ENCODE measurements around the gene RNF39. TPM values are rescaled to one million over a fixed set of nuclear protein-coding genes. Genes with fewer than 3 reads are reported as not detected.

RNF39 gene
- polyA plus RNA-seq, 3 donors = 0.12 to 1.0 TPM; not detected in 1

DNA sequence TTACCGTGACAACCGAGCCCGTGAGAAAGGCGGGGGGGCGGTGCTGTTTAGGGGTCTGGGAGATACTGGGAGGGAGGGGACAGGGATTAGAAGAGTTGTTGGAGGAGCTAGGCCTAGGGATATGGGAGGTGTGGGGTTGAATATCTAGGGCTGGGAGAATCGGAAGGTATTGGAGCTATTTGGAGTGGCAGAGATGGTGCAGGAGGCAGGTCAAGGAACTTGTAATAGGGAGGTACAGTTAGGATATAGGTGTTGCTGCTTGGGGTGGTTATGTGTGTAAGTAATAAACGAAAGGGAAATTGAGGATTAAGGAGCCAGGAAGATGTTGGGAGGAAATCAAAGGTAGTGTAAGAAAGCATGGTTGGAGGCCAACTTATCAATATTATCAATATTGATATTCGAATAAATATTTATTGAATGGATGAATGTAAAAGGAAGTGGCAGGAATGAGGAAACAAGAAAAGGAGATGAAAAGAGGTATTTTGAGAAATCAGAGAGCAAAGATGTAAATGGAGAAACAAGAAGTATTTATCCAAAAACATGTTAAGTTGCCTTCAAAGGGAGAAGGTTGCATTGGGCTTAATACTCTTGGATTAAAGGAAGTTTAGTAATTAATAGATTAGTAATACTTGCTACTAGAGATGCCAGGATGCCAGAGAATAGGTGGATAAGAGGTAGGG, 8.0 kb downstream of the RNF39 start:
- peak overlapping the region; percentile 38 for H3K27ac ChIP-seq (ENCODE audit: low read depth, low read length)
- 10 to 14% (median 10%) methylated on average over 8 of the region's 8 CpGs for WGBS, 3 donors

DNA sequence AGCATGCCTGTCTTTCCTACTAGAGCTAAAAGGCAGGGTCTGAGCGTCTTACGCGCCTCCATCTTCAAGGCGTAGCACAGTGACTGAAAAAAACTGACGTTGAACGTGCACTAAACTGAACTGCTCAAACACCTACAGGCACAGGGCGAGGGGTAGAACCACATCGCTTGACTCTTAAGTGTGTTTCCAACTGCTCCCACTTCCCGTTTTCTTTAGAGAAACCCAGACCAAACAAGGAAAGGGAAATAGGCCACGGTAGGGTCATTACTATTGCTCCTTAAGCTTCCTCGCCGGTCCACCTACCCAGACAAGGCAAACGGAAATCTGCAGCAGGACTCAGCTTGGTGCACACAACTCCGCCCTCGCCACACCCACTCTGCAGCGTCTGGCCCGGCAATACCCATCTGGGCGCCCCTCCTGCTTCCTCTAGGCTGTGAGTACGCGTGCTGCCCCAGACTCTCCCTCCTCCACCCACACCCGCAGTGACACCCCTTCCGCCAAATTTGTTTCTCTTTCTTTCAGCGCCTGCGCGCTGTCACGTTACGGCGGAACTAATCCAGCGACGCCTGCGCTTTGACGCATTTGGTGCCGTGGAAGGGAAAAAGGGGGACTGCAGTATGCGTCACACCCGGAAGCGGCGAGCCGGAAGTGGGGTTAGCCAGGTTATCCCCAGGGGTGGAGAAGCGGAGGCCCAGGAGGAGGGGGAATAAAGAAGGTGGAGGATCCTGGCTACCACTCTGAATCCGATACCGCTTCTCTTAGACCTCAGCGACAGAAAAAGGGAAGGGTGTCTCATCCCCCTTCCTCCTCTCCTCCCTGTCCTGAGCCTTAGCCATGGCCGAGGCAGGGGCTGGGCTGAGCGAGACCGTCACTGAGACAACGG, 8.8 kb downstream of the RNF39 start, which contains the start of gene PPP1R11:
PPP1R11 (plus strand) TSS at position 622 of the 883 bp plus-strand sequence; CDS start at position 835, 213 bp downstream.
- 0% methylated on average over 43 to 46 of the region's 46 CpGs for WGBS, 3 donors
- peak within 1 kb of the TSS; percentile 38 for H3K27ac ChIP-seq (ENCODE audit: low read depth, low read length)

DNA sequence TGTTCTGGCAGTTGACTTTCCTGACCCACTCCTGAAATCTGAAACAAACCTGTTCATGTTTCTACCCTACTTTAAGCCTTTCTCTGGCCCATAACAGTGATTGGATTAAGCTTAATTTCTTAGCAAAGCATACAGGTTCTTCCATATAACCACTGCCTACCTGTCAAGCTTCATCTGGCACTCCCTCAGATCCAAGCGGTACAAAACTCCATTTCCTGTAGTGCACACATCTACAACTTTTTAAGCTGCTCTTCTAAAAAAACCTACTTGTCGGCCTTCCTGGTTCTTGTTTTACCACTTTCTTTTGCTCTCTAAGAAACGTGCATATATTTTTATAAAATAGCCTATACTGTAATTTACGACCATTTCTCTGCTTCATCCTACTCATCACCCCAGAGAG, 9.5 kb downstream of the RNF39 start:
- no peak overlapping the region for H3K27ac ChIP-seq (ENCODE audit: low read depth, low read length)
- 8 to 12% (median 10%) methylated on average over 4 of the region's 4 CpGs for WGBS, 3 donors

DNA sequence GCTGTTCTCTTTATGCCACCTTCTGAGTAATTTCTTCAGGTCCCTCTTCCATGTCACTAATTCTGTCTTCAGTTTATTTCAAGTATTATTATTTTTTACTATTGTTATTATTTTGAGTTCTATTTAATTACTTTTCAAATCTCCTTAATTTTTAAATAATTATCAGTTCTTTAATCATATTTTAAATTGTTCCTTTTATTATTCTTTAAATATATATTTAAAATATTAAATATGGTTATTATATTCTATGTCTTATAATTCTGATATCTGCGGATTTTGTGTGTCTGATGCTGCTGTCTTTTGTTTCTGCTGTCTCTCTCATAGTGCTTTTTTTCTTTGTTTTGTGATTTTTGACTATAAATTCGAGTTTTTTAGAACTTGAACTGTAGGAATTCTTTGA, 12.3 kb downstream of the RNF39 start:
- no peak overlapping the region for H3K27ac ChIP-seq (ENCODE audit: low read depth, low read length)
- 63 to 97% (median 74%) methylated on average over 2 of the region's 2 CpGs for WGBS, 3 donors

DNA sequence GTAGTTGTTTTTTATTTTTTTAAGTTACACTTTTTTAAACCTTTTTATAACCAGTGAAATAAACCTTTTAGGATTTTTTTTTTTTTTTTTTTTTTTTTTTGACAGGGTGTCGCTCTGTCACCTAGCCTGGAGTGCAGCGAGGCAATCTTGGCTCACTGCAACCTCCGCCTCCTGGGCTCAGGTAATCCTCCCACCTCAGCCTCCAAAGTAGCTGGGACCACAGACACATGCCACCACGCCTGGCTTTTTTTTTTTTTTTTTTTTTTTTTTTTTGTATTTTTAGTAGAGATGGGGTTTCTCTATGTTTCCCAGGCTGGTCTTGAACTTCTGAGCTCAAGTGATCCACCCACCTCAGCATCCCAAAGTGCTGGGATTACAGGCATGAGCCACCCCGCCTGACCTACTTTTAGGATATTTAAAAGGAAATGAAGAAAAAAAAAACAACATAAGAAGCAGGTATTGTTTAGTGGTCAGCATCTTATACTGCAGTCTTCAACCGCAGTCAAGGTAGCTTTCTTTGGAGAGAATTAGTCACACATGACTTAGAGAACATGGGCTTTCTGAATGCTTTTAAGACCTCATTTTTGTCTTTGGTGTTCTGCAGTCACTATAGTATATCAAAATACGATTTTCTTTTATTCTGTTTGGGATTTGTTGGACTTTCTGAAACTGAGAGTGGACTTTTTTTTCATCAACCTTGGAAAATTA, 12.9 kb downstream of the RNF39 start:
- WGBS, 3 donors = 88 to 98% (median 88%) methylated on average over 7 of the region's 7 CpGs
- no peak overlapping the region for H3K27ac ChIP-seq (ENCODE audit: low read depth, low read length)

DNA sequence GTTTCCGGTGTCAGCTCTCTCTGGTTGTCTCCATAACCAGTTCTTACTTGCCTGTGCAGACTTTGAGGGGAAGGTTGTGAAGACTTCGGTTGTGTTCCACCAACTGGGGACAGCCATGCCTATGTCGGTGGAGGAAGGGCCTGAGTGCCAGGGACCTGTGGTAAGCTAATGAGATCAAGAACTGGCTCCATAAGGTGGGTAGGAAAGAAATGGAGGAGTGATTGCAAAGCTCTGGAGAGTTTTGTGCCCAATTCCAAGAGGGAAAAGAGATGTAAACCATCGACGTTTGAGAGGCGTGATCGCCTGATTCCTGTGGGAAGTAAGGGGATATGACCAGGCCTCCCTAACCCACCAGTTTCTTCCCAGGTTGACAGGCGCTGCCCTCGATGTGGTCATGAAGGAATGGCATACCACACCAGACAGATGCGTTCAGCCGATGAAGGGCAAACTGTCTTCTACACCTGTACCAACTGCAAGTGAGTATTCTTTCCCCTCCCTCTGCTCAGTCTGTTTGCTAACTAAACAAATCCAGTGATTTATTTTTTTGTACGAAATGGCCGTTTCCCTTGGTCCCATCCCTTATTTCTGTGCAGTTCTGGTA, 13.6 kb downstream of the RNF39 start:
- peak overlapping the region; percentile 77 for H3K27ac ChIP-seq (ENCODE audit: low read depth, low read length)
- 24 to 60% (median 50%) methylated on average over 13 of the region's 13 CpGs for WGBS, 3 donors

DNA sequence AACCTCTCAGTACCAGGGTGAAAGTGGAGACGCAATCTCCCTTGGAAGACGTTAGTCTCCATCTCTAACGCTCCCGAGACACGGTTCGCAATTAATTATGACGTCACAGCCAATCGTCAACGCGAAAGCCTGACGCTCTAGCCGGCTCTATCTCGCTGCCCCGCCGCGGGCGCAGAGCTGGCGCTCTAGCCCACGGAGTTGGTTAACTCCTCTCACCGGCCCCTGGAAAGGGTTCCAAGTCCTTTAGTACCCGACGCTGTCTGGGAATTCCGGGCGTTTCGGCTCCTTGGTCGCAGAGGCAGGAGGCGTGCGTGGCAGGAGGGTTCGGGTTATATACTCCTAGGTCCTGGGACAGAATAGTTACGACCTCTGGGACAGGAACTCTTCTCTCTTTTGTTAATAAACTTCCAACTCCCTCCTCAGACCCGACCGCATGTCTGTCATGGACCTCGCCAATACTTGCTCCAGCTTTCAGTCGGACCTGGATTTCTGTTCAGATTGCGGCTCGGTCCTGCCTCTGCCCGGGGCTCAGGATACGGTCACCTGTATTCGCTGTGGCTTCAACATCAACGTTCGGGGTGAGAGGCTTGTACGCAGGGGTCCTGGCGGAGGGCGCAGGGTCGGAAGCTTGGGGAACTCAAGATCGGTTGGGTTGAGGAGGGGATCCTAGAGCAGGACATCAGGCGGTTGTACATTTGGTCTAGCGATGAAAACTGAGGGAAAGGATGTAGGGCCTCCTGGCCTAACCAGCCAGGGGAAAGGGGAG, 14.3 kb downstream of the RNF39 start, which contains the start of gene POLR1H:
POLR1H (plus strand) TSS at position 174 of the 766 bp plus-strand sequence; CDS start at position 434, 260 bp downstream.
- H3K27ac ChIP-seq (ENCODE audit: low read depth, low read length) = peak within 1 kb of the TSS; percentile 77
- WGBS, 3 donors = 0 to 1% (median 0%) methylated on average over 48 of the region's 48 CpGs

DNA sequence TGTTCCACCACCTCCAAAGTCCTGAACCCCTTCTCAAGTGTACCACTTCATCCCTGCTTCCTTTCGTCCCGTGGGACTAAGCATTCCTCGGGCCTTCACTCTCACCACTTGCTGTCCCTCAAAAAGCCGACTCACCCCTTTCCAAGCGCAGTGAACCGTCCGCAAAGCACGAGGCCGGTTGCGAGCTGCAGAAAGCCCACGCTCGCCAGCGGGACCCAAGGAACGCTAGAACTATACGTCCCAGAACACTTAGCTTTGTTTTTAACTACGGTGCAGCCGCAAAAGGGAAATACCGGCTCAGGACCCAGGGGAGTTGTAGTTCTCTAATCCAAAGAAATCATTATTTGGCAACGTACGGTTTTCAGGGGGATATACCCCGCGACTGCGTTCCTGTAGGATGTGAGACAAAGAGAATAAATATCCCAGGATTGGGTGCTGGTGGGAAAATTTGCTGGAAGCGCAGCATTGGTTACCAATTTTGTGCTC, 14.9 kb downstream of the RNF39 start:
- 0 to 1% (median 0%) methylated on average over 24 of the region's 24 CpGs for WGBS, 3 donors
- no peak overlapping the region for H3K27ac ChIP-seq (ENCODE audit: low read depth, low read length)

DNA sequence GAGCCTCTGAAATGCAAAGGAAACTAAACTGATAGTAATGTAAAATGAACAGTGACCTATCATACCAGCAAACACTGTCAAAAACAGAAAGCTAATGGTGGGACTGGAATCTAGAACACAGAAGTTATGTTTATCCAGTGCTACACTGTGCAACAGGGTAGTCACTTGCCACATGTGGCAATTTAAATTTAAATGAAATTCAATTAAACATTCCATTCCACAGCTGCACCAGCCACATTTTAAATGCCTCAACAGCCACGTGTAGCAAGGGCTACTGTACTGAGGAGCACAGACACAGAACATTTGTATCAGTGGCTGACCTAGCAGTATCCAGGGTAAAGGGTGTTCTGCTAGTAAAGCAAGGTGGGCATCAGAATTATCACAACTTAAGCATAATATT, 20.1 kb downstream of the RNF39 start:
- no peak overlapping the region for H3K27ac ChIP-seq (ENCODE audit: low read depth, low read length)
- WGBS, 3 donors = 67 to 69% (median 68%) methylated on average over 1 of the region's 1 CpG

DNA sequence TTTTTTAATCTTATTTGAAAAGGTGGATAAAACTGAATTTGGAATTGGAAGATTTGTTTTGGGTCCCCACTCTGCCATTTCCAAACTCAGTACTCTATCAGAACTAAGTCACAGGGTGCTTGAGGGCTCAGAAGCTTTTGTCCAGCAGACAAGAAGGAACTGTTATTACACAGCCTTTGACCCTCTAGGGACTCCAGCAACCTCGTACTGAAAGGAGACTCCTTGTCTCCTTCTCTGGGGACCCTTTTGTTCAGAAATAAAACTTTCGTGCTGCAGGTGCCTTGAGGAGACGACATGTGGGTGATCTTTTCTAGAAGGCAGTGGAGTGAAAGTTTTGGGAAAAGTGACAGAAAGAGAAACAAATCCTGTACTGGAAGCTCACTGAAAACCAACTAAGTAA, 21.9 kb downstream of the RNF39 start:
- WGBS, 3 donors = 81 to 84% (median 84%) methylated on average over 3 of the region's 3 CpGs
- no peak overlapping the region for H3K27ac ChIP-seq (ENCODE audit: low read depth, low read length)

DNA sequence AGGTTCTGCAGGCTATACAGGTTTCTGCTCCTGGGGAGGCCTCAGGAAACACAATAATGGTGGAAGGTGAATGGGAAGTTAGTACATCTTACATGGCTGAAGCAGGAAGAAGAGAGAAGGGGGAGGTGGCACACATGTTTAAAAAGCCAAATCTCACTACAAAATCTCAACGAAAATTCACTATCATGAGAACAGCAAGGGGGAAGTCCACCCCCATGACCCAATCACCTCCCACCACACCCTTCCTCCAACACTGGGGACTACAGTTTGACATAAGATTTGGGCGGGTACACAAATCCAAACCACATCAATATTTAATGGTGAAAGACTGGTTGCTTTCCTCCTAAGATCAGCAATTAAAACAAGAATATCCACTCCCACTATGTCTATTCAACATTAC, 28.3 kb downstream of the RNF39 start:
- H3K27ac ChIP-seq (ENCODE audit: low read depth, low read length) = no peak overlapping the region
- WGBS, 3 donors = 55 to 75% (median 69%) methylated on average over 2 of the region's 2 CpGs

DNA sequence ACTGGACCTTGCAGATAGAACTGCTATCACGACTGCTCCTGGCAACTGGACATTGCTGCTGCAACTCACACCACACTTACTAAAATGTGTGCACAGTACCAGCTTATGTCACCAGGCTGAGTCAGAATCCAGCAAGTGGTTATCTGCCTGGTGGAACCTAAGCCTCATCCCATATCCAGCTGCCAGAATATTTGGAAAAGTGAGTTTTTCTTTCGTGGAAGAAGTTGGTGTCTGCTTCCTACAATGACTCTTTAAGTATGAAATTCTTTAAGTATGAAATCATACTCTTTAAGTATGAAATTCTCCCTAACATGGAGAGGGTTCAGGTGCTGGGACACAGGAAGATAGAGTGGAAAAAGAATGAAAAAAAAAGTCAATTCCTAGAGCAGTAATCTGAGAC, 30.9 kb downstream of the RNF39 start:
- H3K27ac ChIP-seq (ENCODE audit: low read depth, low read length) = no peak overlapping the region
- 69 to 82% (median 80%) methylated on average over 2 of the region's 2 CpGs for WGBS, 3 donors

DNA sequence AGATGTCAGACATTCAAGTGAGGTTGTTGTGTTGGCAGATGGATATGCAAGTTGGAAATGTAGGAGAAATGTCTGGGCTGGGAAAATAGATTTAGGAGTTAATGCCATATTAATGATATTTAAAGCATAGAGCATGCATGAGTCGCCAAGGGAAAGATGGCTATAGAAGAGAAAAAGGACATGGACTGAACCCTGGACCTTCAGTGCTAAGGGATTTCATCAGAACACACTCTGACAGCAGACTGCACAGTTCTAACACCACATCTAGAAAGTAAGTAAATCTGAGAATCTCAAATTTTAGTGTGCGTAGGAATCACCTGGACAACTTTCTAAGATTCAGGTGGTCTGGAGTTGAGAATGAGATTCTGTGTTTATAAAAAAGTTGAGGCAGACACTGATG, 31.8 kb downstream of the RNF39 start:
- H3K27ac ChIP-seq (ENCODE audit: low read depth, low read length) = no peak overlapping the region
- WGBS, 3 donors = 96 to 100% (median 96%) methylated on average over 2 of the region's 2 CpGs

DNA sequence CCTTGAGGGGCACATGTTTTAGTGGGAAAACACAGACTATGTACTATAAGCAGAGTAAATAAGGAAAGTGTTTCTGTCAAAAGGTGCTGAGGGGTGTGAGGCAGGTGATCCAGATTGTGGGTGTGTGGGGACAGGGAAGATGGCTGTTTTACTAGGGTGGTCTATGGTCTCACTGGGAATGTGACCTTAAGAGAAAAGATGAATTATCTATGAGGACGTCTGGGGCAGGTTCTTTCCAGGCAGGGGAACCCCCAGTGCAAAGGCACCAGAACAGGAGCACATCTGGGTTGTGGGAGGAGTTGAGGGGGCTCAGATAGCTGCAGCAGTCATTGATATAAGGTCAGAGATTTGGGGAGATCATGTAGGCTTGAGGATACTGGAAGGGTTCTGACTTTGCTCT, 32.7 kb downstream of the RNF39 start:
- 32 to 58% (median 48%) methylated on average over 1 of the region's 1 CpG for WGBS, 3 donors
- no peak overlapping the region for H3K27ac ChIP-seq (ENCODE audit: low read depth, low read length)

DNA sequence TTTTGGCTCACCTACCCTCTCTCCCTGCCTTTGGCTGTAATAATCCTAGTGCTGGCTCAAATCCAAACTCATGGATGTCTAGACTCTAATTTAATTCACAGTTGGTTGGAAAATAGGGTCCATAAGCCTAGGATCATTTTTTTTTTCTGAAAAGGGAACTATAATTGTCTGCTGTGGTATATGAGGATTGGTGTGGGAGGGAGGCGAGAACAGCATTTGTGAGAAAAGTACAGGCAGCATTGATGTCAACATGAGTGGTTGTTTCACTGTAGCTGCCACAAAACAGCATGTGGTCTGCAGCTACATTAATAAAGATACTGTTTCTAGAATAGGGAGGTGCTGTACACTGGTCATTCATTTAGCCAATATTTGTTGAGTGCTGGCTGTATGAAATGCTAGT, 33.1 kb downstream of the RNF39 start:
- WGBS, 3 donors = 94 to 97% (median 96%) methylated on average over 1 of the region's 1 CpG
- no peak overlapping the region for H3K27ac ChIP-seq (ENCODE audit: low read depth, low read length)

DNA sequence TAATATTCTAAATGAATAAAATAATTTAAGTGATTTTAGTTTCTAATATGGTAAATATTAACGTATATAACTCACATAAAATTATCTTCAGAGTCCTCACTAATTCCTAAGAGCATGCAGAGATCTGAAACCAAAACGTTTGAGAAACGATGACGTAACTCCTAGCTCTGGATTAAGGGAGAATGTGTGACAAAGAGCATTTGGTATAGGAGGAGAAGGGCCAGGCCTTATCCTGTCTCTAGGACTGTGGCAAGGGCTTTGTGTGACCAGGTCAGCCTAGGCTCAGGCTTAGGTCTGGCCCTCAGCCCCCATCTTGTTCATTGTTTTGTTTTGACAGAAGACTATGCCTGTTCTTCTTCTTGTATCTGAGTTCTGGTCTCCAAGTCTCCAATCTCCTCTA, 33.7 kb downstream of the RNF39 start:
- 67 to 73% (median 67%) methylated on average over 4 of the region's 4 CpGs for WGBS, 3 donors
- no peak overlapping the region for H3K27ac ChIP-seq (ENCODE audit: low read depth, low read length)

DNA sequence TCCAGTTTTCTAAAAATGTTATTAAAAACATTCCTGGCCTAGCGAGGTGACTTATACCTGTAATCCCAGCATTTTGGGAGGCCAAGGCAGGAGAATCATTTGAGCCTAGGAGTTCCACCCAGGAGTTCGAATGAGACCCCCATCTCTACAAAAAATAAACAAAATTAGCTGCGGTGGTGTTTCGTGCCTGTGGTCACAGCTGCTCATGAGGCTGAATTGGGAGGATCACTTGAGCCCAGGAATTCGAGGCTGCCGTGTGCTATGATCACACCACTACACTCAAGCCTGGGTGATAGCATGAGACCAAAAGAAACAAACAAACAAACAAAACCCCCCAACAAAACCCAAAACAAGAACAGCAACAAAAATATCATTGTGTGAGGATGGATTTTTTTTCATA, 34.3 kb downstream of the RNF39 start:
- H3K27ac ChIP-seq (ENCODE audit: low read depth, low read length) = no peak overlapping the region
- 88 to 93% (median 92%) methylated on average over 6 of the region's 6 CpGs for WGBS, 3 donors

All from adipose tissue (tissue), 3 donors.